H1 (cell line): Measurements from ENCODE around the gene MORN5. TPM values are rescaled to one million over a fixed set of nuclear protein-coding genes. Genes with fewer than 3 reads are reported as not detected.

Experiments used
- CTCF ChIA-PET: fragments of 300-600 bp; sonication (Branson Sonifier 250); formaldehyde crosslinking; loops from one replicate; lab custom pipeline; 2021; ENCODE audit not compliant: partially characterized antibody; lab: Charles Lee
- POLR2A ChIA-PET: fragments of 300-600 bp; sonication (Branson Sonifier 250); formaldehyde crosslinking; loops from one replicate; lab custom pipeline; 2021; ENCODE audit warnings: inconsistent platforms; ENCODE audit not compliant: partially characterized antibody; lab: Charles Lee
- DNase-seq, 2 experiments: peaks; one replicate each; pipeline versions ENCODE4 v3.0.0 to v3.0.0-alpha.2; 2010 to 2022; ENCODE audit warnings: low spot score in 2 of 2, low read depth in 1 of 2, mixed read lengths in 1 of 2
- FAIRE-seq: peaks from 2 replicates; lab custom pipeline; 2011; peaks lifted over from hg19 to GRCh38; lab: Jason Lieb, UNC
- H2AFZ ChIP-seq: 2 replicates; pipeline ENCODE4 v1.8.1; 2012; ENCODE audit warnings: low read length, inconsistent platforms
- H2AK5ac ChIP-seq: 2 replicates; pipeline ENCODE4 v1.6.1; 2013; ENCODE audit warnings: low read depth, low read length
- H2BK120ac ChIP-seq: replicated peaks from 2 replicates; pipeline ENCODE3; 2013; ENCODE audit warnings: low read depth, low read length, inconsistent platforms
- H2BK12ac ChIP-seq: 2 replicates; pipeline ENCODE4 v1.6.1; 2013; ENCODE audit warnings: low read depth, low read length
- H2BK15ac ChIP-seq: 2 replicates; pipeline ENCODE4 v1.6.1; 2013; ENCODE audit warnings: low read length
- H2BK20ac ChIP-seq: 2 replicates; pipeline ENCODE4 v1.6.1; 2013; ENCODE audit warnings: low read length
- H2BK5ac ChIP-seq: 2 replicates; pipeline ENCODE4 v1.6.1; 2013; ENCODE audit warnings: low read depth, low read length
- H3K14ac ChIP-seq: 2 replicates; pipeline ENCODE4 v1.6.1; 2013; ENCODE audit warnings: inconsistent platforms; ENCODE audit not compliant: insufficient read length
- H3K18ac ChIP-seq: 2 replicates; pipeline ENCODE4 v1.6.1; 2013; ENCODE audit warnings: low read length; ENCODE audit errors: extremely low read depth
- H3K23ac ChIP-seq: 2 replicates; pipeline ENCODE4 v1.6.1; 2013; ENCODE audit warnings: inconsistent platforms; ENCODE audit not compliant: insufficient read length
- H3K23me2 ChIP-seq: 2 replicates; pipeline ENCODE4 v1.6.1; 2013; ENCODE audit warnings: low read depth, low read length
- H3K27ac ChIP-seq: 2 replicates; pipeline ENCODE4 v1.6.1; 2011; ENCODE audit warnings: low read depth, low read length, inconsistent platforms
- H3K27me3 ChIP-seq, 4 experiments: replicated peaks in 1 of 4; 1 replicate in 1 of 4; 2 replicates in 3 of 4; pipeline versions ENCODE4 v1.6.1 to v1.8.1; 2011 to 2013; ENCODE audit warnings: low read length in 3 of 4, mild to moderate bottlenecking in 3 of 4, inconsistent platforms in 2 of 4, mixed read lengths in 2 of 4, moderate library complexity in 1 of 4; ENCODE audit not compliant: control insufficient read depth in 3 of 4, insufficient read depth in 3 of 4; ENCODE audit errors: extremely low read depth in 1 of 4
- H3K36me3 ChIP-seq, 4 experiments: 2 replicates each; pipeline versions ENCODE4 v1.6.1 to v1.8.1; 2011 to 2013; ENCODE audit warnings: mild to moderate bottlenecking in 4 of 4, low read length in 3 of 4, moderate library complexity in 2 of 4, control low read depth in 1 of 4, inconsistent platforms in 1 of 4; ENCODE audit not compliant: insufficient read depth in 4 of 4, control insufficient read depth in 2 of 4
- H3K4ac ChIP-seq: replicated peaks from 2 replicates; pipeline ENCODE3; 2013; ENCODE audit warnings: low read length, low read depth, mixed read lengths, inconsistent platforms; ENCODE audit not compliant: insufficient read length
- H3K4me1 ChIP-seq, 4 experiments: replicated peaks in 1 of 4; 1 replicate in 1 of 4; 2 replicates in 3 of 4; pipeline versions ENCODE4 v1.6.1 to v1.8.1; 2011 to 2013; ENCODE audit warnings: low read length in 3 of 4, inconsistent platforms in 2 of 4, mixed read lengths in 1 of 4; ENCODE audit not compliant: insufficient read depth in 4 of 4, control insufficient read depth in 3 of 4
- H3K4me2 ChIP-seq, 2 experiments: 2 replicates each; pipeline versions ENCODE4 v1.6.1 to v1.8.1; 2011 to 2013; ENCODE audit warnings: low read depth in 2 of 2, low read length in 2 of 2, control low read depth in 1 of 2, inconsistent platforms in 1 of 2, mild to moderate bottlenecking in 1 of 2; ENCODE audit not compliant: insufficient read depth in 1 of 2
- H3K4me3 ChIP-seq, 4 experiments: fragments of 200-600, 300-600 bp in 1 of 4; sonication (generic), shearing (Covaris generic), sonication (Bioruptor Twin) in 1 of 4; 2 replicates each; pipeline versions ENCODE4 v1.5.1 to v1.8.1; 2011 to 2016; ENCODE audit warnings: low read length in 4 of 4, low read depth in 3 of 4, control low read depth in 2 of 4, inconsistent platforms in 2 of 4, mild to moderate bottlenecking in 2 of 4, mixed read lengths in 1 of 4, moderate library complexity in 1 of 4; ENCODE audit not compliant: insufficient read depth in 2 of 4; ENCODE audit errors: extremely low read depth in 1 of 4
- H3K56ac ChIP-seq: replicated peaks from 2 replicates; pipeline ENCODE3; 2013; ENCODE audit warnings: low read depth, mild to moderate bottlenecking, mixed read lengths, low read length, inconsistent platforms; ENCODE audit not compliant: insufficient read length
- H3K79me1 ChIP-seq: 2 replicates; pipeline ENCODE4 v1.6.1; 2013; ENCODE audit warnings: low read depth, low read length, control low read depth
- H3K79me2 ChIP-seq, 2 experiments: 2 replicates each; pipeline versions ENCODE4 v1.6.1 to v1.8.1; 2012 to 2013; ENCODE audit warnings: low read length in 2 of 2, mild to moderate bottlenecking in 2 of 2, inconsistent platforms in 1 of 2; ENCODE audit not compliant: insufficient read depth in 2 of 2, control insufficient read depth in 1 of 2
- H3K9ac ChIP-seq, 4 experiments: replicated peaks in 1 of 4; 1 replicate in 1 of 4; 2 replicates in 3 of 4; pipeline versions ENCODE4 v1.6.1 to v1.8.1; 2011 to 2013; ENCODE audit warnings: low read depth in 3 of 4, low read length in 3 of 4, control low read depth in 2 of 4, mild to moderate bottlenecking in 2 of 4, moderate library complexity in 2 of 4, inconsistent platforms in 1 of 4; ENCODE audit errors: extremely low read depth in 1 of 4
- H3K9me3 ChIP-seq, 2 experiments: 2 replicates each; pipeline versions ENCODE4 v1.6.1 to v1.8.1; 2012 to 2013; ENCODE audit warnings: mild to moderate bottlenecking in 2 of 2, moderate library complexity in 2 of 2, control low read depth in 1 of 2, inconsistent platforms in 1 of 2, low read depth in 1 of 2, low read length in 1 of 2, mixed read lengths in 1 of 2; ENCODE audit not compliant: insufficient read depth in 2 of 2
- H4K20me1 ChIP-seq, 2 experiments: replicated peaks in 1 of 2; 2 replicates each; pipeline versions ENCODE3 to v1.8.1; 2011 to 2013; ENCODE audit warnings: inconsistent platforms in 2 of 2, low read length in 2 of 2, mild to moderate bottlenecking in 1 of 2; ENCODE audit not compliant: insufficient read depth in 2 of 2, control insufficient read depth in 1 of 2
- H4K5ac ChIP-seq: 2 replicates; pipeline ENCODE4 v1.6.1; 2013; ENCODE audit warnings: low read length, low read depth, mixed read lengths, inconsistent platforms; ENCODE audit not compliant: insufficient read length
- H4K8ac ChIP-seq: 2 replicates; pipeline ENCODE4 v1.8.0; 2013; ENCODE audit warnings: mild to moderate bottlenecking, moderate library complexity, low read length, inconsistent platforms; ENCODE audit not compliant: insufficient read depth; ENCODE audit errors: extremely low read depth
- H4K91ac ChIP-seq: replicated peaks from 2 replicates; pipeline ENCODE3; 2013; ENCODE audit warnings: low read length, mixed read lengths, inconsistent platforms; ENCODE audit not compliant: insufficient read length
- SIRT6 ChIP-seq: IDR thresholded peaks from one replicate; pipeline ENCODE4 v1.7.1; 2012; ENCODE audit warnings: low read length, inconsistent platforms
- TEAD4 ChIP-seq: IDR thresholded peaks from 2 replicates; pipeline ENCODE4 v1.6.1; 2012; ENCODE audit warnings: low read depth, low read length, inconsistent platforms, mixed read lengths
- YY1 ChIP-seq: IDR thresholded peaks from 2 replicates; pipeline ENCODE4 v1.6.1; 2011; ENCODE audit warnings: low read depth, mild to moderate bottlenecking, low read length
- ZNF274 ChIP-seq: IDR thresholded peaks from 2 replicates; pipeline ENCODE4 v1.7.0; 2012; ENCODE audit warnings: low read length, borderline replicate concordance; ENCODE audit errors: extremely low read depth
- whole genome bisulfite sequencing, 2 experiments: shearing (Covaris generic) in 1 of 2; methylation state at CpG; one replicate each; pipeline versions ENCODE4 v1.1.6 to v1.1.7; 2013 to 2015; ENCODE audit warnings: low lambda C conversion rate in 2 of 2, mixed read lengths in 2 of 2, inconsistent platforms in 1 of 2, low coverage in 1 of 2, missing lambda C conversion rate in 1 of 2; ENCODE audit not compliant: insufficient replicate concordance in 2 of 2, insufficient coverage in 1 of 2, insufficient read length in 1 of 2; ENCODE audit errors: extremely low coverage in 1 of 2, missing lambda C conversion rate in 1 of 2; 5-methylcytosine and 5-hydroxymethylcytosine counted together
- polyA plus RNA-seq, 7 experiments: library from polyadenylated mRNA; depleted of rRNA in 3 of 7; stranded (reverse) in 5 of 7; unstranded in 2 of 7; fragments of >200 nt in 5 of 7; fragments of 200-250 nt in 2 of 7; gene quantifications; 1 replicate in 5 of 7; 2 replicates in 1 of 7; 4 replicates in 1 of 7; pipeline versions ENCODE4 v1.2.1 to v1.2.3, GENCODE V29; 2011 to 2013; ENCODE audit warnings: missing spikeins in 2 of 7, mixed read lengths in 2 of 7
- total RNA-seq: library from RNA; stranded (reverse); fragmentation: NEBNext Ultra II Directional; extraction: Animal tissue kit (Norgen Biotek cat#: 25700); gene quantifications from 2 replicates; pipeline ENCODE4 v1.2.1, GENCODE V29; 2021
- TF ChIP-seq, protein P1 (sequence below): IDR thresholded peaks from 2 replicates; pipeline ENCODE4 v1.6.1; 2012; ENCODE audit warnings: inconsistent platforms

MORN5 gene
- total and polyA plus RNA-seq, 2 of the 8 experiments (the other 6 are each of a cell fraction or from before 2014, with no cell fraction given), result not detected

DNA sequence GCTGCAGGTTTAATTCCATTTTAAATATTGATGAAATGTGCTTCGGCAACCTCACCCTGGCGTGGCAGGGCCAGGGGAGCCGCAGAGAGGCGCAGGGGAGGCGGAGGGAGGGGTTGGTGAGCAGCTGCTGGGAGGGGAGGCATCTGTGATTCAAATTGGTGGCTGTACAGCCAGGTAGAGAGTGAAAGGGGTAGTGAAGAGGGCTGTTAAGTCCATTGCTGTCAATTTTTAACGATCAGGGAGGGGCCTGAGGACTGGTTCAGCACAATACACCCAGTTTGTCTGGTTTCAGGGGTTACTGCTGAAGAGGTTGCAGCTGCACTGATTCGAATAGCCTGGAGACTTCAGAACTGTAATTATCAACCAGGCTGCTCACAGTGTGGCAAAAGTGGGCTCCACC is 37.7 kb downstream of the MORN5 start:
- no peak overlapping the region for H2BK120ac ChIP-seq
- H3K23ac ChIP-seq, result no peak overlapping the region
- H4K8ac ChIP-seq, result no peak overlapping the region
- H2BK20ac ChIP-seq, result no peak overlapping the region
- H3K18ac ChIP-seq, result no peak overlapping the region
- ChIA-PET CTCF (interaction anchor here (1.4 to 2.6 kb wide), 2 partner anchors 11 to 39 kb away, joined by 4 to 12 read pairs; no protein-coding TSS in a partner anchor), POLR2A (interaction anchor here (0.6 to 3.5 kb wide), 4 partner anchors 10 to 38 kb away, joined by 3 to 7 read pairs (median 4); partner anchors contain the start of genes MORN5 and NDUFA8)
- H3K79me1 ChIP-seq, result no peaks in the 10 kb centered on the region
- no peak overlapping the region for H3K4me3 ChIP-seq
- peaks cover 0 to 6% (median 2%) of the 10 kb centered on the region in 4 experiments; a peak in 4 of 7 replicates for H3K4me1 ChIP-seq
- no peaks in the 10 kb centered on the region for H3K9me3 ChIP-seq
- no peak overlapping the region for H2AFZ ChIP-seq
- H4K20me1 ChIP-seq, result no peaks in the 10 kb centered on the region
- H2BK12ac ChIP-seq, result no peak overlapping the region
- no peaks in the 10 kb centered on the region for H3K23me2 ChIP-seq
- no peak overlapping the region for H3K14ac ChIP-seq
- 85% methylated on average over 7 of the region's 7 CpGs; no CpG with 5 or more reads in 1 of the 2 experiments for WGBS, 2 experiments
- H3K56ac ChIP-seq, result no peak overlapping the region
- no peak overlapping the region for H3K4me2 ChIP-seq
- H3K27ac ChIP-seq, result no peak overlapping the region
- H3K9ac ChIP-seq, result no peak overlapping the region
- DNase-seq, result no peak
- no peak overlapping the region for H2AK5ac ChIP-seq
- no peak overlapping the region for H2BK5ac ChIP-seq
- no peak overlapping the region for H4K5ac ChIP-seq
- no peak for FAIRE-seq
- no peak overlapping the region for H2BK15ac ChIP-seq
- H3K36me3 ChIP-seq, result no peaks in the 10 kb centered on the region
- H3K79me2 ChIP-seq, result no peaks in the 10 kb centered on the region
- no peak overlapping the region for H4K91ac ChIP-seq
- no peaks in the 10 kb centered on the region; a peak in 1 of 7 replicates for H3K27me3 ChIP-seq
- H3K4ac ChIP-seq, result no peak overlapping the region
- TF ChIP-seq, protein P1, sequence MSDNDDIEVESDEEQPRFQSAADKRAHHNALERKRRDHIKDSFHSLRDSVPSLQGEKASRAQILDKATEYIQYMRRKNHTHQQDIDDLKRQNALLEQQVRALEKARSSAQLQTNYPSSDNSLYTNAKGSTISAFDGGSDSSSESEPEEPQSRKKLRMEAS, result no peak
- TF ChIP-seq YY1 (no peak), TEAD4 (no peak), SIRT6 (no peak), ZNF274 (no peak)
